ENCODE data around the gene NCOA1. TPM values are rescaled to one million over a fixed set of nuclear protein-coding genes. Genes with fewer than 3 reads are reported as not detected.

The NCOA1 gene
- polyA plus RNA-seq, 1 of the 3 experiments (the other 2 are of a cell fraction) = 10.7 TPM

DNA sequence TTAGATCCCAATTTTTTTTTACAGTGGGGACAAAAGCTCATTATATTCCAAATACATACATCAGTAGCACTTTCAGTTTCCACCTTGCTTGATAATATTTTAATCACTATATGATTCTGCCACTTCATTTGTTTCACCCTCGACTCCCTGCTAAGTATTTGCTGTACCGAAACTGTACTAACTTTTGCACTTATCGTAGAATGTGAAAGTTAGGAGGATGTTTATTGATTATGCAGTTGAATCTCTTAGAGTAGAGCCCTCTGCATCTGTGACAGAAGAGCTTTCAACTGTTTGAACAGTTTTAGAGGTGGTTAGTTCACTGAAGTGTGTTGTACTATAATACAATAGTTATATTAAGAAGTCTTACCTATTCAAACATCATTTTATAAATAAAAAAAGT is 20.8 kb downstream of the NCOA1 start:
- Histone ChIP-seq H3K9ac (no peak overlapping the region), H4K20me1 (ENCODE audit: insufficient read depth) (no peaks in the 10 kb centered on the region; the same call in 1 of the 2 replicates), H3K36me3 (replicated peaks in 1 of 2; ENCODE audit: control insufficient read depth in 1 of 2, insufficient read depth in 2 of 2, low read length in 1 of 2) (no peaks in the 10 kb centered on the region), H3K27ac (ENCODE audit: low read depth in 2 of 2, low read length in 1 of 2) (no peak overlapping the region), H3K79me2 (ENCODE audit: insufficient read depth) (peaks cover 75% of the 10 kb centered on the region), H3K27me3 (ENCODE audit: insufficient read depth) (no peaks in the 10 kb centered on the region), H3K9me2 (no peaks in the 10 kb centered on the region), H3K4me3 (ENCODE audit: low read depth in 2 of 2, low read length in 1 of 2) (no peak overlapping the region), H3K4me1 (ENCODE audit: control insufficient read depth in 1 of 2, insufficient read depth in 2 of 2, low read depth in 1 of 2, low read length in 1 of 2) (peaks cover 0 to 24% of the 10 kb centered on the region in 2 experiments; a peak in 2 of 4 replicates), H3F3A (replicated peaks; ENCODE audit: insufficient read depth) (no peaks in the 10 kb centered on the region), H2AFZ (ENCODE audit: low read depth) (no peak overlapping the region), H3K4me2 (peak overlapping the region; percentile 22; the same call in 1 of the 2 replicates), H3K9me3 (no peaks in the 10 kb centered on the region)
- CTCF ChIA-PET = interaction anchor here (0.9 to 1.9 kb wide), 3 partner anchors 9 to 316 kb away, joined by 3 to 5 read pairs (median 3); no protein-coding TSS in a partner anchor
- WGBS (ENCODE audit: low lambda C conversion rate) = 95% methylated on average over 3 of the region's 3 CpGs
- TF ChIP-seq EP300 (IDR thresholded peaks at IDR 0.05; ENCODE audit: borderline replicate concordance in 1 of 2, low read depth in 1 of 2, low read length in 1 of 2) (no peak), GATA2 (CRISPR knock-in tag; IDR thresholded peaks at IDR 0.05) (no peak), JUND (IDR thresholded peaks at IDR 0.05) (no peak), RFX5 (IDR thresholded peaks at IDR 0.05; ENCODE audit: low read length) (no peak), FOXM1 (IDR thresholded peaks at IDR 0.05; ENCODE audit: low read depth) (no peak)
- TF ChIP-seq, protein P1, sequence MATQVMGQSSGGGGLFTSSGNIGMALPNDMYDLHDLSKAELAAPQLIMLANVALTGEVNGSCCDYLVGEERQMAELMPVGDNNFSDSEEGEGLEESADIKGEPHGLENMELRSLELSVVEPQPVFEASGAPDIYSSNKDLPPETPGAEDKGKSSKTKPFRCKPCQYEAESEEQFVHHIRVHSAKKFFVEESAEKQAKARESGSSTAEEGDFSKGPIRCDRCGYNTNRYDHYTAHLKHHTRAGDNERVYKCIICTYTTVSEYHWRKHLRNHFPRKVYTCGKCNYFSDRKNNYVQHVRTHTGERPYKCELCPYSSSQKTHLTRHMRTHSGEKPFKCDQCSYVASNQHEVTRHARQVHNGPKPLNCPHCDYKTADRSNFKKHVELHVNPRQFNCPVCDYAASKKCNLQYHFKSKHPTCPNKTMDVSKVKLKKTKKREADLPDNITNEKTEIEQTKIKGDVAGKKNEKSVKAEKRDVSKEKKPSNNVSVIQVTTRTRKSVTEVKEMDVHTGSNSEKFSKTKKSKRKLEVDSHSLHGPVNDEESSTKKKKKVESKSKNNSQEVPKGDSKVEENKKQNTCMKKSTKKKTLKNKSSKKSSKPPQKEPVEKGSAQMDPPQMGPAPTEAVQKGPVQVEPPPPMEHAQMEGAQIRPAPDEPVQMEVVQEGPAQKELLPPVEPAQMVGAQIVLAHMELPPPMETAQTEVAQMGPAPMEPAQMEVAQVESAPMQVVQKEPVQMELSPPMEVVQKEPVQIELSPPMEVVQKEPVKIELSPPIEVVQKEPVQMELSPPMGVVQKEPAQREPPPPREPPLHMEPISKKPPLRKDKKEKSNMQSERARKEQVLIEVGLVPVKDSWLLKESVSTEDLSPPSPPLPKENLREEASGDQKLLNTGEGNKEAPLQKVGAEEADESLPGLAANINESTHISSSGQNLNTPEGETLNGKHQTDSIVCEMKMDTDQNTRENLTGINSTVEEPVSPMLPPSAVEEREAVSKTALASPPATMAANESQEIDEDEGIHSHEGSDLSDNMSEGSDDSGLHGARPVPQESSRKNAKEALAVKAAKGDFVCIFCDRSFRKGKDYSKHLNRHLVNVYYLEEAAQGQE (IDR thresholded peaks at IDR 0.05; ENCODE audit: low read depth, low read length) = no peak
- TF ChIP-seq, protein P2, sequence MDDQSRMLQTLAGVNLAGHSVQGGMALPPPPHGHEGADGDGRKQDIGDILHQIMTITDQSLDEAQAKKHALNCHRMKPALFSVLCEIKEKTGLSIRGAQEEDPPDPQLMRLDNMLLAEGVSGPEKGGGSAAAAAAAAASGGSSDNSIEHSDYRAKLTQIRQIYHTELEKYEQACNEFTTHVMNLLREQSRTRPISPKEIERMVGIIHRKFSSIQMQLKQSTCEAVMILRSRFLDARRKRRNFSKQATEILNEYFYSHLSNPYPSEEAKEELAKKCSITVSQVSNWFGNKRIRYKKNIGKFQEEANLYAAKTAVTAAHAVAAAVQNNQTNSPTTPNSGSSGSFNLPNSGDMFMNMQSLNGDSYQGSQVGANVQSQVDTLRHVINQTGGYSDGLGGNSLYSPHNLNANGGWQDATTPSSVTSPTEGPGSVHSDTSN (IDR thresholded peaks at IDR 0.05) = no peak
- TF ChIP-seq, protein P3, sequence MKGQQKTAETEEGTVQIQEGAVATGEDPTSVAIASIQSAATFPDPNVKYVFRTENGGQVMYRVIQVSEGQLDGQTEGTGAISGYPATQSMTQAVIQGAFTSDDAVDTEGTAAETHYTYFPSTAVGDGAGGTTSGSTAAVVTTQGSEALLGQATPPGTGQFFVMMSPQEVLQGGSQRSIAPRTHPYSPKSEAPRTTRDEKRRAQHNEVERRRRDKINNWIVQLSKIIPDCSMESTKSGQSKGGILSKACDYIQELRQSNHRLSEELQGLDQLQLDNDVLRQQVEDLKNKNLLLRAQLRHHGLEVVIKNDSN (IDR thresholded peaks at IDR 0.05; ENCODE audit: borderline replicate concordance, low read depth) = no peak
- TF ChIP-seq, protein P4, sequence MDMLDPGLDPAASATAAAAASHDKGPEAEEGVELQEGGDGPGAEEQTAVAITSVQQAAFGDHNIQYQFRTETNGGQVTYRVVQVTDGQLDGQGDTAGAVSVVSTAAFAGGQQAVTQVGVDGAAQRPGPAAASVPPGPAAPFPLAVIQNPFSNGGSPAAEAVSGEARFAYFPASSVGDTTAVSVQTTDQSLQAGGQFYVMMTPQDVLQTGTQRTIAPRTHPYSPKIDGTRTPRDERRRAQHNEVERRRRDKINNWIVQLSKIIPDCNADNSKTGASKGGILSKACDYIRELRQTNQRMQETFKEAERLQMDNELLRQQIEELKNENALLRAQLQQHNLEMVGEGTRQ (IDR thresholded peaks at IDR 0.05; ENCODE audit: borderline replicate concordance, low read depth, low read length) = no peak
- no peak for DNase-seq
- POLR2A ChIA-PET = no interaction called here

DNA sequence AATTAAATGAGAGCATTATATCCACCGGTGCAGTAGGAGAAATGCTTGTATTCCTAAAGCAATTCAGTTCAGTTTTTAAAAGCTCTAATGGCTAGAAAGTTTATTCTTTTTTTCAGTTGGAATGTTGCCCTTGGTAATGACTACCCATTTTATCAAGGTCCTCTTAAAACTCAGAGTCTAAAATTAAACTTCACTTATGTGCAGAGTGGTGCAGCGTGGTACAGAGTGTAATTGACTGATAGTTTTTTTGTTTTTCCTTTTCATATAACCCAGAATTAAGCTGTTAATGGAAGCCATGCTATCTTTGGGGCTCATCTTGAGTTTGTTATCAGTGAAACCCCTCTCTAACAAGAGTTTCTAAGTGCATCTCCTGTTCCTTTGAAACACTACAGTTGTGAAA is 21.4 kb downstream of the NCOA1 start:
- H3K27ac ChIP-seq (ENCODE audit: low read depth in 2 of 2, low read length in 1 of 2) = 0 out of 4 replicates have a peak overlapping the region, but pooled peaks of 1 of the 2 experiments have one; percentile 0
- H3K4me3 ChIP-seq (ENCODE audit: low read depth in 2 of 2, low read length in 1 of 2) = no peak overlapping the region
- ChIA-PET CTCF (interaction anchor here (0.9 to 1.9 kb wide), 3 partner anchors 9 to 315 kb away, joined by 3 to 5 read pairs (median 3); no protein-coding TSS in a partner anchor), POLR2A (no interaction called here)
- H4K20me1 ChIP-seq (ENCODE audit: insufficient read depth) = peaks cover 4% of the 10 kb centered on the region; the same call in 1 of the 2 replicates
- DNase-seq = no peak
- H3K27me3 ChIP-seq (ENCODE audit: insufficient read depth) = no peaks in the 10 kb centered on the region
- H3K79me2 ChIP-seq (ENCODE audit: insufficient read depth) = peaks cover 74% of the 10 kb centered on the region
- H3K4me1 ChIP-seq (ENCODE audit: control insufficient read depth in 1 of 2, insufficient read depth in 2 of 2, low read depth in 1 of 2, low read length in 1 of 2) = peaks cover 0 to 24% of the 10 kb centered on the region in 2 experiments; a peak in 3 of 4 replicates
- 67% methylated on average over 2 of the region's 2 CpGs for WGBS (ENCODE audit: low lambda C conversion rate)
- no peaks in the 10 kb centered on the region for H3K9me3 ChIP-seq
- no peaks in the 10 kb centered on the region for H3F3A ChIP-seq (replicated peaks; ENCODE audit: insufficient read depth)
- peak overlapping the region; percentile 22 for H3K4me2 ChIP-seq
- H2AFZ ChIP-seq (ENCODE audit: low read depth) = no peak overlapping the region
- H3K9me2 ChIP-seq = no peaks in the 10 kb centered on the region
- H3K9ac ChIP-seq = no peak overlapping the region
- no peaks in the 10 kb centered on the region for H3K36me3 ChIP-seq (replicated peaks in 1 of 2; ENCODE audit: control insufficient read depth in 1 of 2, insufficient read depth in 2 of 2, low read length in 1 of 2)
- TF ChIP-seq, protein P5, sequence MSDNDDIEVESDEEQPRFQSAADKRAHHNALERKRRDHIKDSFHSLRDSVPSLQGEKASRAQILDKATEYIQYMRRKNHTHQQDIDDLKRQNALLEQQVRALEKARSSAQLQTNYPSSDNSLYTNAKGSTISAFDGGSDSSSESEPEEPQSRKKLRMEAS (IDR thresholded peaks at IDR 0.05; ENCODE audit: low read depth) = no peak
- TF ChIP-seq TAF1 (IDR thresholded peaks at IDR 0.05; ENCODE audit: borderline replicate concordance, low read depth, low read length) (no peak), GATA2 (CRISPR knock-in tag; IDR thresholded peaks at IDR 0.05) (no peak), JUND (IDR thresholded peaks at IDR 0.05) (no peak), FOXM1 (IDR thresholded peaks at IDR 0.05; ENCODE audit: low read depth) (no peak), CHD2 (IDR thresholded peaks at IDR 0.05; ENCODE audit: low read length, partially characterized antibody) (no peak), GABPA (IDR thresholded peaks at IDR 0.05; ENCODE audit: low read depth) (no peak), FOSL2 (IDR thresholded peaks at IDR 0.05; ENCODE audit: borderline replicate concordance, low read depth) (no peak)
- TF ChIP-seq, protein P6, sequence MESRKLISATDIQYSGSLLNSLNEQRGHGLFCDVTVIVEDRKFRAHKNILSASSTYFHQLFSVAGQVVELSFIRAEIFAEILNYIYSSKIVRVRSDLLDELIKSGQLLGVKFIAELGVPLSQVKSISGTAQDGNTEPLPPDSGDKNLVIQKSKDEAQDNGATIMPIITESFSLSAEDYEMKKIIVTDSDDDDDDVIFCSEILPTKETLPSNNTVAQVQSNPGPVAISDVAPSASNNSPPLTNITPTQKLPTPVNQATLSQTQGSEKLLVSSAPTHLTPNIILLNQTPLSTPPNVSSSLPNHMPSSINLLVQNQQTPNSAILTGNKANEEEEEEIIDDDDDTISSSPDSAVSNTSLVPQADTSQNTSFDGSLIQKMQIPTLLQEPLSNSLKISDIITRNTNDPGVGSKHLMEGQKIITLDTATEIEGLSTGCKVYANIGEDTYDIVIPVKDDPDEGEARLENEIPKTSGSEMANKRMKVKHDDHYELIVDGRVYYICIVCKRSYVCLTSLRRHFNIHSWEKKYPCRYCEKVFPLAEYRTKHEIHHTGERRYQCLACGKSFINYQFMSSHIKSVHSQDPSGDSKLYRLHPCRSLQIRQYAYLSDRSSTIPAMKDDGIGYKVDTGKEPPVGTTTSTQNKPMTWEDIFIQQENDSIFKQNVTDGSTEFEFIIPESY (IDR thresholded peaks at IDR 0.05; ENCODE audit: borderline replicate concordance, low read depth) = no peak
- TF ChIP-seq, protein P2 (IDR thresholded peaks at IDR 0.05) = no peak
